H9 (cell line): ENCODE results near the gene CDSN. TPM values are rescaled to one million over a fixed set of nuclear protein-coding genes. Genes with fewer than 3 reads are reported as not detected.

Experiments used
- DNase-seq: peaks from one replicate; pipeline ENCODE4 v3.0.0-alpha.2; 2017
- H2AFZ ChIP-seq: one replicate; pipeline ENCODE4 v1.6.1; 2013; ENCODE audit warnings: mild to moderate bottlenecking, low read length, control low read depth, moderate library complexity
- H2AK5ac ChIP-seq: 2 replicates; pipeline ENCODE4 v1.6.1; 2013; ENCODE audit warnings: low read length, control low read depth, mixed read lengths; ENCODE audit not compliant: insufficient read length
- H2BK120ac ChIP-seq: one replicate; pipeline ENCODE4 v1.6.1; 2013; ENCODE audit warnings: low read depth, mild to moderate bottlenecking, low read length, control low read depth, inconsistent platforms; ENCODE audit not compliant: poor library complexity, severe bottlenecking
- H2BK12ac ChIP-seq: 2 replicates; pipeline ENCODE4 v1.6.1; 2013; ENCODE audit warnings: low read length, control low read depth, mixed read lengths, low read depth; ENCODE audit not compliant: insufficient read length
- H2BK15ac ChIP-seq: 2 replicates; pipeline ENCODE4 v1.6.1; 2013; ENCODE audit warnings: low read depth, low read length, control low read depth
- H2BK20ac ChIP-seq: one replicate; pipeline ENCODE4 v1.6.1; 2013; ENCODE audit warnings: low read depth, mild to moderate bottlenecking, low read length, control low read depth, inconsistent platforms; ENCODE audit not compliant: poor library complexity, severe bottlenecking
- H2BK5ac ChIP-seq: 2 replicates; pipeline ENCODE4 v1.6.1; 2013; ENCODE audit warnings: low read length, control low read depth, mixed read lengths; ENCODE audit not compliant: insufficient read length
- H3K14ac ChIP-seq: 2 replicates; pipeline ENCODE4 v1.6.1; 2013; ENCODE audit warnings: low read length, control low read depth; ENCODE audit not compliant: insufficient read depth
- H3K18ac ChIP-seq: 2 replicates; pipeline ENCODE4 v1.6.1; 2013; ENCODE audit warnings: low read depth, mild to moderate bottlenecking, mixed read lengths, low read length, control low read depth; ENCODE audit not compliant: insufficient read length
- H3K23ac ChIP-seq: 2 replicates; pipeline ENCODE4 v1.6.1; 2013; ENCODE audit warnings: low read length, control low read depth, mixed read lengths, low read depth; ENCODE audit not compliant: insufficient read length
- H3K23me2 ChIP-seq: 2 replicates; pipeline ENCODE4 v1.6.1; 2013; ENCODE audit warnings: low read depth, mild to moderate bottlenecking, mixed read lengths, low read length, control low read depth; ENCODE audit not compliant: insufficient read length, poor library complexity, severe bottlenecking
- H3K27ac ChIP-seq: 2 replicates; pipeline ENCODE4 v1.5.1; 2013; ENCODE audit warnings: low read length, control low read depth, mixed read lengths, low read depth; ENCODE audit not compliant: insufficient read length
- H3K27me3 ChIP-seq: 2 replicates; pipeline ENCODE4 v1.6.1; 2013; ENCODE audit warnings: low read length, control low read depth, inconsistent platforms; ENCODE audit not compliant: insufficient read depth
- H3K4ac ChIP-seq: 2 replicates; pipeline ENCODE4 v1.6.1; 2013; ENCODE audit warnings: low read depth, mild to moderate bottlenecking, control low read depth, inconsistent platforms, low read length, moderate library complexity
- H3K4me1 ChIP-seq: 2 replicates; pipeline ENCODE4 v1.6.1; 2013; ENCODE audit warnings: low read length, control low read depth, inconsistent platforms; ENCODE audit not compliant: insufficient read depth
- H3K4me2 ChIP-seq: 2 replicates; pipeline ENCODE4 v1.6.1; 2013; ENCODE audit warnings: low read length, control low read depth, mixed read lengths; ENCODE audit not compliant: insufficient read length, insufficient read depth
- H3K56ac ChIP-seq: 2 replicates; pipeline ENCODE4 v1.6.1; 2013; ENCODE audit warnings: low read depth, mild to moderate bottlenecking, mixed read lengths, low read length, control low read depth; ENCODE audit not compliant: insufficient read length
- H3K79me1 ChIP-seq: 2 replicates; pipeline ENCODE4 v1.6.1; 2013; ENCODE audit warnings: low read depth, mild to moderate bottlenecking, moderate library complexity, low read length, control low read depth, inconsistent platforms; ENCODE audit not compliant: insufficient read depth, poor library complexity, severe bottlenecking
- H3K79me2 ChIP-seq: 2 replicates; pipeline ENCODE4 v1.6.1; 2013; ENCODE audit warnings: low read length, control low read depth, inconsistent platforms; ENCODE audit not compliant: insufficient read depth
- H3K9ac ChIP-seq: 2 replicates; pipeline ENCODE4 v1.6.1; 2013; ENCODE audit warnings: low read length, control low read depth, mixed read lengths; ENCODE audit not compliant: insufficient read length; ENCODE audit errors: extremely low read depth
- H3K9me3 ChIP-seq: one replicate; pipeline ENCODE4 v1.6.1; 2013; ENCODE audit warnings: low read depth, low read length, inconsistent platforms; ENCODE audit not compliant: control insufficient read depth
- H3T11ph ChIP-seq: one replicate; pipeline ENCODE4 v1.6.1; 2013; ENCODE audit warnings: mild to moderate bottlenecking, low read length, control low read depth, inconsistent platforms
- H4K20me1 ChIP-seq: one replicate; pipeline ENCODE4 v1.6.1; 2013; ENCODE audit not compliant: control insufficient read depth, insufficient read length, insufficient read depth
- H4K5ac ChIP-seq: 2 replicates; pipeline ENCODE4 v1.6.1; 2013; ENCODE audit warnings: low read depth, mild to moderate bottlenecking, mixed read lengths, low read length, control low read depth; ENCODE audit not compliant: insufficient read length
- H4K8ac ChIP-seq: replicated peaks from 2 replicates; pipeline ENCODE4 v1.6.1; 2013; ENCODE audit warnings: low read length, control low read depth, mixed read lengths, low read depth; ENCODE audit not compliant: insufficient read length
- H4K91ac ChIP-seq: 2 replicates; pipeline ENCODE4 v1.6.1; 2013; ENCODE audit warnings: low read depth, mild to moderate bottlenecking, moderate library complexity, mixed read lengths, low read length, control low read depth; ENCODE audit not compliant: insufficient read length
- H3K27ac Mint-ChIP-seq, 3 experiments: 2 replicates in 2 of 3; 3 replicates in 1 of 3; pipeline ENCODE4 v1.8.0; 2020 to 2021; ENCODE audit warnings: mixed read lengths in 3 of 3, mild to moderate bottlenecking in 1 of 3, moderate library complexity in 1 of 3
- H3K27me3 Mint-ChIP-seq: 2 replicates; pipeline ENCODE4 v1.8.0; 2021; ENCODE audit warnings: low read depth, mild to moderate bottlenecking, moderate library complexity, mixed read lengths
- H3K36me3 Mint-ChIP-seq, 3 experiments: 2 replicates in 2 of 3; 3 replicates in 1 of 3; pipeline ENCODE4 v1.8.0; 2020 to 2021; ENCODE audit warnings: low read depth in 3 of 3, mixed read lengths in 3 of 3; ENCODE audit not compliant: insufficient read depth in 1 of 3
- H3K4me1 Mint-ChIP-seq, 2 experiments: 2 replicates each; pipeline ENCODE4 v1.8.0; 2020; ENCODE audit warnings: mixed read lengths in 2 of 2
- H3K4me3 Mint-ChIP-seq, 2 experiments: 2 replicates in 1 of 2; 3 replicates in 1 of 2; pipeline ENCODE4 v1.8.0; 2020 to 2021; ENCODE audit warnings: mild to moderate bottlenecking in 2 of 2, mixed read lengths in 2 of 2, moderate library complexity in 1 of 2
- H3K9me3 Mint-ChIP-seq, 2 experiments: 2 replicates in 1 of 2; 3 replicates in 1 of 2; pipeline ENCODE4 v1.8.0; 2020; ENCODE audit warnings: mild to moderate bottlenecking in 2 of 2, mixed read lengths in 2 of 2, moderate library complexity in 1 of 2
- CTCF ChIP-seq: fragments of 200-600 bp; sonication (generic); conservative IDR thresholded peaks from 3 replicates; pipeline ENCODE4 v1.8.0; 2021; ENCODE audit warnings: antibody characterized with exemption, mild to moderate bottlenecking
- WGBS: extraction: QIAGEN DNeasy Blood & Tissue Kit; methylation state at CpG from one replicate; pipeline ENCODE4 v1.1.7; 2013; ENCODE audit warnings: missing lambda C conversion rate, low lambda C conversion rate, mixed read lengths; ENCODE audit not compliant: insufficient read length; ENCODE audit errors: extremely low coverage; 5-methylcytosine and 5-hydroxymethylcytosine counted together
- total RNA-seq: library from RNA; stranded (reverse); gene quantifications from 2 replicates; pipeline ENCODE4 v1.2.1, GENCODE V29; 2021

Gene CDSN
- total RNA-seq, 1 experiment from 2014 or later, result not detected

- Histone ChIP-seq H2BK5ac (no peak overlapping the region), H2BK15ac (no peak overlapping the region), H2BK120ac (no peak overlapping the region), H2BK12ac (no peak overlapping the region), H3K23me2 (no peaks in the 10 kb centered on the region), H4K91ac (no peak overlapping the region), H3T11ph (no peak overlapping the region), H3K18ac (no peak overlapping the region), H2AFZ (no peak overlapping the region), H4K20me1 (no peaks in the 10 kb centered on the region), H4K5ac (no peak overlapping the region), H3K14ac (no peak overlapping the region), H3K23ac (no peak overlapping the region), H3K4me1 (no peaks in the 10 kb centered on the region; the same call in 1 of the 2 replicates), H3K56ac (no peak overlapping the region), H3K27me3 (no peaks in the 10 kb centered on the region), H3K9me3 (no peaks in the 10 kb centered on the region), H3K27ac (no peak overlapping the region), H2AK5ac (no peak overlapping the region), H3K79me1 (no peaks in the 10 kb centered on the region), H3K4ac (no peak overlapping the region), H3K4me2 (no peak overlapping the region), H4K8ac (no peak overlapping the region), H2BK20ac (no peak overlapping the region), H3K79me2 (no peaks in the 10 kb centered on the region), H3K9ac (no peak overlapping the region)
- H3K36me3 Mint-ChIP-seq, result peaks cover 25 to 59% (median 54%) of the 10 kb centered on the region in 3 experiments
- no peak overlapping the region for H3K4me3 Mint-ChIP-seq
- no peaks in the 10 kb centered on the region for H3K9me3 Mint-ChIP-seq
- WGBS, result no CpG with 5 or more reads among the region's 18 CpGs
- H3K4me1 Mint-ChIP-seq, result peaks cover 27 to 29% of the 10 kb centered on the region in 2 experiments
- TF ChIP-seq CTCF, result no peak
- DNase-seq, result no peak
- peak overlapping the region in 1 of 3 experiments; percentile 30; a peak in 1 of 7 replicates for H3K27ac Mint-ChIP-seq
- no peaks in the 10 kb centered on the region; the same call in 1 of the 2 replicates for H3K27me3 Mint-ChIP-seq
Measured at GRCh38 chr6:31144296-31144969, 24.2 kb upstream of the CDSN start.
